Measurements from ENCODE around the gene POU6F2.
A peak's percentile ranks its signal among the peaks of the same experiment; 100 is the strongest.

GRCh38 chr7:38932509-38933168 lies 45.1 kb upstream of the POU6F2 start:
- TF ChIP-seq CTCF (conservative IDR thresholded peaks at IDR 0.05; ENCODE audit: low read depth, low read length) (peak; percentile 95), EZH2phosphoT487 (IDR thresholded peaks at IDR 0.05; ENCODE audit: borderline replicate concordance, low read length) (no peak)

All from PC-3 (cell line).